GM20000 (cell line): ENCODE data around the gene CCDC146.

Experiments used
- DNase-seq: peaks from one replicate; pipeline ENCODE4 v3.0.0; 2012; ENCODE audit warnings: low spot score
- TF ChIP-seq, protein P1 (sequence below): IDR thresholded peaks from 2 replicates; pipeline ENCODE4 v1.5.1; 2012; ENCODE audit warnings: mild to moderate bottlenecking, control low read depth; ENCODE audit errors: extremely low read depth, missing control alignments

CCDC146 gene

DNA sequence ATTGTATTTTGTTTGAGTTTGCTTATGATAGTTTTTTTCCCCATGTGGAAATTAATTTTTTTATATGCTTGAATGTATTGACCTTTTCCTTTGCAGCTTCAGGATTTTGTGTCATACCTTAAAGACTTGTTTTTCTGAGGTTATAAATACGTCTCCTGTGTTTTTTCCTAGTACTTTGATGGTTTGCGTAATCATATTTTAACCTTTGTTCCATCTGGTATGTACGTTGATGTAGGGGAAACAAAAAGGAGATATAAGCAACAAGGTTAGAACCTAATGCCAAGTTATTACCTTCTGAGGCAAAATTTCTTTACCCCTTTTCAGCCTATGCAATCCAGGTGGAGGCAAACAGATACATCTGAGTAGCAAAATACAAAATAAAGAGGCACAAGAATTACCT is 59.3 kb downstream of the CCDC146 start:
- TF ChIP-seq, protein P1, sequence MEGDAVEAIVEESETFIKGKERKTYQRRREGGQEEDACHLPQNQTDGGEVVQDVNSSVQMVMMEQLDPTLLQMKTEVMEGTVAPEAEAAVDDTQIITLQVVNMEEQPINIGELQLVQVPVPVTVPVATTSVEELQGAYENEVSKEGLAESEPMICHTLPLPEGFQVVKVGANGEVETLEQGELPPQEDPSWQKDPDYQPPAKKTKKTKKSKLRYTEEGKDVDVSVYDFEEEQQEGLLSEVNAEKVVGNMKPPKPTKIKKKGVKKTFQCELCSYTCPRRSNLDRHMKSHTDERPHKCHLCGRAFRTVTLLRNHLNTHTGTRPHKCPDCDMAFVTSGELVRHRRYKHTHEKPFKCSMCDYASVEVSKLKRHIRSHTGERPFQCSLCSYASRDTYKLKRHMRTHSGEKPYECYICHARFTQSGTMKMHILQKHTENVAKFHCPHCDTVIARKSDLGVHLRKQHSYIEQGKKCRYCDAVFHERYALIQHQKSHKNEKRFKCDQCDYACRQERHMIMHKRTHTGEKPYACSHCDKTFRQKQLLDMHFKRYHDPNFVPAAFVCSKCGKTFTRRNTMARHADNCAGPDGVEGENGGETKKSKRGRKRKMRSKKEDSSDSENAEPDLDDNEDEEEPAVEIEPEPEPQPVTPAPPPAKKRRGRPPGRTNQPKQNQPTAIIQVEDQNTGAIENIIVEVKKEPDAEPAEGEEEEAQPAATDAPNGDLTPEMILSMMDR: no peak
- no peak for DNase-seq

DNA sequence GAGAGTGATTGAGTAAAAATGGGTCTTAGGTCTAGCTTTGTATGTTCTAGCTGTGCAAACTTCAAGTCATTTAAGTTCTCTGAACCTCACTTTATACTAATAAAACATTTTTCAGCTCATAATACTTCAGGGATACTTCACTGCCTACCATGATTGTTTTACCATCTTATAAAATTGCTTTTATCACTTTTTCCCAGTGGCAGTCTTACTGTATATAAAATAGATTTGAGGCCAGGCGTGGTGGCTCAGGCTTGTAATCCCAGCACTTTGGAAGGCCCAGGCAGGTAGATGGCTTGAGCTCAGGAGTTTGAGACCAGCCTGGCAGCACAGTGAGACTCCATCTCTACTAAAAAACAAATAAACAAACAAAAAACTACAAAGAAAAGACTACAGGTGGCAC is 59.8 kb downstream of the CCDC146 start:
- DNase-seq: no peak
- TF ChIP-seq, protein P1: no peak

DNA sequence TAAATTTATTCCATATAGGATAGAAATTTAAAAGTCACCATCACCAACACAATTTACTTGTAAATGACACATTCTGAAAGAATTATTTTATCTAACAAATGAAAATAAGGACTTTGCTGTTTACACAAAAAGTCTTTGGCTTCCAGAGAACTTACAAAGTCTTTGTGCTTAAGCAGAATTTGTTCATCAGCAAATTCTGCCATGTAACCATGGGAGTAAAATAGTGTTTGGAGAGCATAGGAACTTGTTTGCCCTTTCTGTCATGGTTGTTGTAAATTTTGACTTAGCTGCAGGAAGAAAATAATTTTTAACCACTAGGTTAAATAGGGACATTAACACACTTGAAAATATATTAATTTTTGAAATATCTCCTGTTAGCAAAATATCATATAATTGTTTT is 62.0 kb downstream of the CCDC146 start:
- TF ChIP-seq, protein P1: no peak
- DNase-seq: no peak

DNA sequence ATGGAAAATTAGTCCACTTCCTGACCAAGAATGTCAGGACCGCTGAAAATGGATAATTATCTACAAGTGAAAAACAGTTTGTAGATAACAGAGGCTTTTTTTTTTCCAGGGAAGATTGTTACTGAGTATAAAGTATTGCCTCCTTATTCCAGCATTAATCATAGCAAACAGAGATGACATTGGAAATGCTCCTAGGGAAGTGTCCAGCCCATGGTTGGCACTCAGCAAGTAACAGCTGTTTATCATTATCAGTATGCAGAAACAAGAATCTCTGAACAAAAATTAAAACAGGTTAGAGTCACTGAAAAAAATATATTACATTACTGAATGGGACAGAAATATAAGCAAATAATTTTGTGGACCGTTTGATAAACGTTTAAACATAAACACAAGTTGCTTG is 62.6 kb downstream of the CCDC146 start:
- DNase-seq: no peak
- TF ChIP-seq, protein P1: no peak

DNA sequence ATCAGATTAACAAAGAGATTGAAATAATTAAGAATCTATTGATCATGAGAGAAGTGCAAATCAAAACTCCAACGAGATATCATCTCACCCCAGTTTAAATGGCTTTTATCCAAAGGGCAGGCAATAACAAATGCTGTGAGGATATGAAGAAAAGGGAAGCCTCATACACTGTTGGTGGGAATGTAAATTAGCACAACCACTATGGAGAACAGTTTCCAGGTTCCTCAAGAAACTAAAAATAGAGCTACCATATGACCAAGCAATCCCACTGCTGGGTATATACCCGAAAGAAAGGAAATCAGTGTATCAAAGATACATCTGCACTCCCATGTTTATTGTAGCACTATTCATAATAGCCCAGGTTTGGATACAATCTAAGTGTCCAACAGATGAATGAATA is 63.5 kb downstream of the CCDC146 start:
- no peak for DNase-seq
- TF ChIP-seq, protein P1: no peak

DNA sequence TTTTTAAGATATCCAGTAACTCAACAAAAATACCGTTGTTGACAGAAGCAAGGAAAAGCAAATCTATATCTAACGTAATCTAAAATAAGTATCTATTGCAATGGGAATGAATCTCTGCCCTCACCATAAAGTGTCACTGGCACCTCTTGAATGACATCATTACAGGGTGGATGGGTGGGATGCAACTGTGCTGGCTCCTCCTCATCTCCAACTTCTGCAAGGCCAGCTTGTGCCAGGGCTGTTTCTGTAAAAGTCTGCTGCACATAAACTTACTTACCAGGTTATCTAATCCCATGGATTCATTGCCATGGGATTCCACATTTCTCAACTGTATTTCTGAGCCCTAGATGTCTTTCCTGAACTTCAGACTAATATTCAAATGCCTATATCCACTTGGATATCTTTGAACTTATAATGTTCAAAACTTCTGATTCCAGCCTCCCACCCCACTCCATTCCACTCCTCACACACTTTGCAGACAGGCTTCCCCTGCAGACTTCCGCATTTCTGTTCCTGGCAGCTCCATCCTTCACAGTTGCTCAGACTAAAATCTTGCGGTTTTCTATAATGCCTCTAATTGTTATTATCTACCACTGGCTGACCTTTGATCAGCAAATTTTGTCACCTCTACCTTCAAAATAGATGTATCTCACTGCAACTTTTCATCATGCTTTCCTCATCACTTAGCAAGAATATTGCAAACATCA is 66.5 kb downstream of the CCDC146 start:
- TF ChIP-seq, protein P1: no peak

DNA sequence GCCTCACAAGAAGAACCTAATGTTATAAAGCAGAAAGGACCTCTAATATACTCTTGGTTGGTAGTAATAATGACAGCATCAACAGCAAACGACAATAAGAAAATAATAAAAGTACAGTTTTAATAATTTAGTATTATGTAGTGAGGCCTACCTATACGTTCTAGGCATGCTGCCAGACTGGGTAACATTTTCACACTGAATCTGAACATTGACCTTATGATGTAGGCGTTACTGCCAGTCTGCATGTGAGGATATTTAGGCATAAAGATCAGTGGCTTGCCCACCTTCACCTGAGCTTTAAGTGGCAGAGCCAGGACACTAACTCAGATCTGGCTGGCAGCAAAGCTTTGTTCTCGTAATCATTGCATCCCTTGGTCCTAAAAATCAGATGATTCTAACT is 74.7 kb downstream of the CCDC146 start:
- no peak for DNase-seq
- TF ChIP-seq, protein P1: no peak

More for the DNA sequence above, 66.5 kb downstream of the CCDC146 start:
- no peak for DNase-seq
